ENCODE data around the gene HLA-E.
"Not testable (repeated sequence)": the region's sequence is repeated elsewhere in the genome, so short reads cannot be mapped to it uniquely, and the experiment has no call there.

The HLA-E gene

GRCh38 chr6:30489081-30490025 is at the start of gene HLA-E:
TSS of gene HLA-E (plus strand) at chr6:30489509. CDS start at chr6:30489532, 23 bp downstream.
- DNase-seq = peak; percentile 74

DNA sequence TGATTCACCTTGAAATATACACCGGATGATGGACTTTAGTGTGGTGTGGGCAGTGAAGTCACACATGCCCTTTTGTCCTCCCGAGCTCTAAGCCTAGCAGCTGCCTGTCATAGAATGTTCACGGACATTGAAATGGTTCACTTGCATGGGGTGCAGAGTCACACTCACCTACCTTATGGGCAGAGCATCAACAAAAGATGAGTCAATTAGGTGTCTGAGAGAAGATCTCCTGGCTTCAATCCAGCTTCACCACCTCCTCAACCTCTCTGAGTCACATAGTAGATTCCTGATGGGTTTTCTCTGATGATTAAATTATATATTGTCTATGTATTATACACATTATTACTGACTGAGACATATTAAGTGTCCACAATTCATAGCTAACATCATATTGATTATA is 48.1 kb upstream of the HLA-E start:
- no peak for DNase-seq

DNA sequence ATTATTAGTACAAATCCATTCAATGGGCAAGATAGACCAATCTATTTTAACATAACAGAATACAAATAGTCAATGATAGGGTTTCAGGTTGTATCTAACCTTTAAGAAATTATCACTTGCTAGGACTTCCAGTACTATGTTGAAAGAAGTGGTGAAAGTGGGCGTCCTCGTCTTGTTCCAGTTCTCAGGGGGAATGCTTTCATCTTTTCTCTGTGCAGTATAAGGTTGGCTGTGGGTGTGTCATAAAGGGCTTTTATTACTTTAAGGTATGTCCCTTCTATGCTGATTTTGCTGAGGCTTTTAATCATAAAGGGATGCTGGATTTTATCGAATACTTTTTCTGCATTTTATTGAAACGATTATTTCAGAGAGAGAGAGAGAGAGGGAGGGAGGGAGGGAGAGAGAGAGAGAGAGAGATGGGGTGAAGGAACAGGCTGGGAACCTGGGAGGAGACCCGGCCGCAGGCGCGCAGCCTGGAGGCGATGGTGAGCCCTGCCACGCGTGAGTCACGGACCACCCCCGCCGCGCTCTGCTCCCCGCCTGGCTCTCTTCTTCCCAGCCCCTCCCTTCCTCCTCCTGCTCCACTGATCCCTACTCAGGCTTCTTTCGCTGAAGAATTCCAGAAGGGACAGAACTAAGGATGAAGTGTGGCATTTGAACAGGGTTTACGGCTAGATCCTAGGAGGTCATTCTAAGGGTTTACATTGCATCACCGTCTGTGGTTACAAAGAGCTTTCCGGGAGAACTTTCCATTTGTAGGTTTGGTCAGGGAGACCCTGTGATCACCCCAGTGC is 45.5 kb upstream of the HLA-E start:
- no peak for DNase-seq

GRCh38 chr6:30444451-30444742 is 44.9 kb upstream of the HLA-E start:
- DNase-seq = no peak

- DNase-seq = no peak
Measured at GRCh38 chr6:30446259-30446658, 43.0 kb upstream of the HLA-E start.

DNA sequence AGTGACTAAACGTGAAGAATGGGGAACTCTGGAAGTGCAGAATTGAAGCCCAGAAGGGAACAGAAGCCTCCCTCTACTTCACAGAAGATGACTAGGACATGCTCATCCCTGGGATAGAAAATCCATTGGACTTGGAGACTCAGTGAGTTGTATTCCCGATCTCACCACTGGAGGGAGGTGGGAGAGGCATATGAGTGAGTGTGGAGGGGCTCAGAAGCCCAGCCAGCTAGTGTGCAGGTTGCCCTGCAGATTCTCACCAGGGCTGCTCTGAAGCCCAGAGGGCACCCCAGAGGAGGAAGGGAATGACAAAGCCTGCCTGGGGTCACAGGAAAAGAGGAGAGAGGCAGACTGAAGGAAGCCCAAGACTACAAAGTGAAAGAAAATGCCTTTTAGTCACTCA is 42.1 kb upstream of the HLA-E start:
- DNase-seq = peak; percentile 68

DNA sequence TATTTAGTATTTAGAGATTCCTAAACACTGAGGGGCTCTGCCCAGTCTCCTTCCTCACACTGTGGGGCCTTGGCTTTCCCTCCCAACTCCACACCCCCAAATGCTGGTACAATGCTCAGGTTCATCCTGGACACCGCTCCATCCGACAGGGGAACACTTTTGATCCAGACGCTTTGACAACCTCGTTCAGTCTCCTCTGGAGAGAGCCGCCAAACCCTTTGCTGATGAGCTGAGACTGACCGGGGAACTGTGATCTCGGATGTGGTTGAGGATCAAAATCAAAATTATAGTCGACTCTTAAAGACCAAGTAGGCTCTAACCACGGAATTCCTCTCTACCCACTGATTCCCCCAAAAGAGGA is 38.8 kb upstream of the HLA-E start:
- no peak for DNase-seq

- no peak for DNase-seq
Measured at GRCh38 chr6:30450909-30451841, 38.1 kb upstream of the HLA-E start.

- no peak for DNase-seq
Measured at GRCh38 chr6:30452736-30453507, 36.4 kb upstream of the HLA-E start.

DNA sequence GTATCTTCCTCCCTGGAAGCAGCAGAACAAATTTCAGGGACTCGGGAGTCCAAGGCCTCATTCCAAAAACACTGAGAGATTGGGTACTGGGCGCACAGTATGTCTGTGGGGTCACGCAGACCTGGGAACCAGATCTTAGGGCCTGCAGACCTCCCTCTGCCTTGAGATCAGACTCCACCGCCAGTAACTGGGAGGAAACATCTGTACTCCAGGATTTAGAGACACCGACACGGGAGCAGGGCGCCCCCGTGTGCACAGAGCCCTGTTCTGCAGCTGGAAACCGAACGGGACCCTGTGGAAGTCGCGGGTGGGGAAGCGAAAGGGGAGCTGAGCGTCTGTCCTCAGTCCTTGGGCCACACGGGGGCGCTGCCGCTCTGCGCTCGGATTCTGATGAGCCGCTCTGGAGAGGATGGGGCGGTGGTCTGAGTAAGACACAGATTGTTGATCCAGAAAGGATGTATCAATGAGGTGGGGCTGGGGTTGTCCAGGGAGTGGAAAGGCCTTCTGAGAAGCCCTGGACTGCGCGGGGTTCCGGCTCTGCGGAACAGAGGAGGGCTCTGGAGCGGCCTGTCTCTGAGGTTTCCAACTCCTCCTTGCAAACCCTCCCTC is 35.7 kb upstream of the HLA-E start:
- DNase-seq = peak; percentile 86

DNA sequence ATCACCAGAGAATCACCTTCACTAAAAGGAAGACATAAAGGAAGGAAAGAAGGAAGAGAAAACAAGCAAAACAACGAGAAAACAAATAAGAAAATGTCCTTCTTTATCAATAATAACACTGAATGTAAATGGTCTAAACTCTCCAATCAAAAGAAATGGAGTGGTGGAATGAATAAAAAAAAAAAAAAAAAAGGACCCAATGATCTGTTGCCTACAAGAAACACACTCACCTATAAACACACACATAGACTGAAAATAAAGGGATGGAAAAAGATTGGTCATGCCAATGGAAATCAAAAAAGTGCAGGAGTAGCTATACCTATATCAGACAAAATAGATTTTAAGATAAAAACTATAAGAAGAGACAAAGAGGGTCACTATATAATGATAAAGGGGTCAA is 30.2 kb upstream of the HLA-E start:
- DNase-seq = no peak

GRCh38 chr6:30461055-30461454 is 28.3 kb upstream of the HLA-E start:
- no peak for DNase-seq

- DNase-seq = no peak
Measured at GRCh38 chr6:30462482-30462881, 26.8 kb upstream of the HLA-E start.

DNA sequence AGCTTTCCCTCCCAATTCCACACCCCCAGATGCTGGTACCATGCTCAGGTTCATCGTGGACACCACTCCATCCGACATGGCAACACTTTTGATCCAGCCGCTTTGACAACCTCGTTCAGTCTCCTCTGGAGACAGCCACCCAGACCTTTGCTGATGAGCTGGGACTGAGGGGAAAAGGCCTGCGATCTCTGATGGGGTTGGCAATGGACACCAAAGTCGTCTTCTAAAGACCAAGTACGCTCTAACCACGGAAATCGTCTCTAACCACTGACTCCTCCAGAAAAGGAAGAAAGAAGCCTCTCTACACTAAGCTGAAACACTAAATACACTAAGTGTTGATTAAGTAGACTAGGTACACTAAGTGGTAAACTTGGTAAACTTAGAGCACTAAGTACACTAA is 26.1 kb upstream of the HLA-E start:
- no peak for DNase-seq

DNA sequence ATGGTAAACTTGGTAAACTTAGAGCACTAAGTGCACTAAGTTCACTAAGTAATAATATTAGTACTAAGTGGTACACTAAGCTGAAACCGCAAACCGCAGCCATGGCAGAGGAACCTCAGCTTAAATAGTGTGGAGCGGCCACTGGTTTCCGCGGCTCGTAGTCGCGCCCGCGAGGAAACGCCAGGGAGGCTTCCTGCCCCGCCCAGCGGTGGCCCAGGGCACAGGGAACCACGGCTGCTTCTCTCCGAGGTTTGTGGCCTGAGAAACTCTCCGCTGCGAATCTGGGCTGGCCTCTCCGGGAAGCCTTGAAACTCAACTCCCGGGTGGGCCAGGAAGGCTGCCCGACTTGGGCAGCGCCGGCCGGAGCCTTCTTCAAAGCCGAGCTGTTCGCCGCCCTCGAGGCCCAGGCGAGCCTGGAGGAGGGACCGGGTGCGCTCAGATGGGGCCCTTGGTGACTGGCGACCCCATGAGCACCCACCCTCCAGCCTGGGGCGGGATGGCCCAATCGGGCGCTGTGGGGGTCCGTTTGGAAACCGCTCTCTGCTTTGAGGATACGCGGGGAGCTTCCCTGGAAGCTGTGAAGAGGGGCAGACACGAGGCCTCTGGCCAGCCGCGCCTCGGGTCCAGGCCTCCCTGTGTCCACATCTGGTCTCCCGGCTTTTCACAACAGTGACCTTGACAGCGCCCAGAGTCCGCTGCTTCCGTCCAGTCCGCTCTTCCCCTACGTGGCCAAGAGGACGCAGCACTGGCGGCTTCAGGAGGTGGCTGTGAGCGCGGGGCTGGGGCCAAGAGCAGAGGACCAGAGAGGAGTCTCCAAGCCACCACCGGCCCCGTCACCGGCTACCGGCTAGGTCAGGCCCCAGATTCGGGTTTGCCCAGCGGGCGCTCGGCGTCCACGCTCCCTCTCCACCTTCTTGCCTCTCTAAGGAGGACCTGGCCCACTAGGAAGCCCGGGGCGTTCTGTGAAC is 25.4 kb upstream of the HLA-E start:
- DNase-seq = no peak

DNA sequence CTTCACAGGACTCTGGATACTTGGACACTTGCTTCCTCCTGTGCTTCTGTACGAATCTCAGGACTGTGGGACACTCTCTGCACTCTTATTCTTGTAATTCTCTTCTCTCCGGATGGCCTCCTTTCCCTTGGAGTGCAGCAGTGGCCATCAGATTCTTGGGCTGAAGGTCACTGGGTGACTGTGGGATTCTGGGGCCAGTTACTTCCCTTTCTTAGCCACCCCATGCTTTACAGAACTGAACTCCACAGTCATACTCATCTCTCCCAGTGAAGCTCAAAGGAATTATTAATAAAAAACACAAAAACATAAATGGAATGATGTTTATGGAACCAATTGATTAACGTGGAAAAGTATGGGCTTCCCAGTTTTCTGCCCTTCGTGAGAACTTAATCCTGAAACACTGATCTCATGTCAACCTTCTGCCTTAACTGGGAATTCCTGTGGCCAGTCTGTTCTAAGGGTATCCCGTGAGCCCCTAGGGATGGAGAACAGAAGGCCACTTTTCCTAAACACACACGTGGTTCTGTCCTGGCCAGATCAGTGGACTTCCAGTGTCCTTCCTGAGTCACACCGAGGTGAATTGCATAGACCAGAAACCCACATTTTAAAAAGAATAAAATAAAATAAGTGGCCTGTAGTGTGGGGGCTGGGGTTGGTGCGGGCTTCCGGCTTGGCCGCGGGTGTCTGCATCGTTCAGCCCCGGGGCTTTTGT is 23.6 kb upstream of the HLA-E start:
- DNase-seq = no peak

DNA sequence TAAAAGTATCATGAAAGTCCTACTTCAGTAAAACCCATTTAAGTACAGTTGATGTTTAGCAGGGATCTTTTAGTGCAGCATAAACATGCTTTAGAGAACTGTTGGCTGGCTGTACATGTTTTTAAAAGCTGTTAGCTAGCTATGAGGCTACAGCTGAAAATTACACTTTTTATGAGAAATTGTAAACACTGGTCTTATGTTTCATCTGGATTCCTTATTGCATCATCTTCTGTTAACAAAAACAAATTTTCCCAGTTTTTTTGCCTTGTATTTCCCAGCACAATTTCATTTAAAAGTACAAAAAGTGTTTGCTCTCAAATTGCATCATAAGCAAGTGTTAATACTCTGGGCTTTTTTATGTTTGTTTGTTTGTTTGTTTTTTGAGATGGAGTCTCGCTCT is 18.3 kb upstream of the HLA-E start:
- DNase-seq = no peak

DNA sequence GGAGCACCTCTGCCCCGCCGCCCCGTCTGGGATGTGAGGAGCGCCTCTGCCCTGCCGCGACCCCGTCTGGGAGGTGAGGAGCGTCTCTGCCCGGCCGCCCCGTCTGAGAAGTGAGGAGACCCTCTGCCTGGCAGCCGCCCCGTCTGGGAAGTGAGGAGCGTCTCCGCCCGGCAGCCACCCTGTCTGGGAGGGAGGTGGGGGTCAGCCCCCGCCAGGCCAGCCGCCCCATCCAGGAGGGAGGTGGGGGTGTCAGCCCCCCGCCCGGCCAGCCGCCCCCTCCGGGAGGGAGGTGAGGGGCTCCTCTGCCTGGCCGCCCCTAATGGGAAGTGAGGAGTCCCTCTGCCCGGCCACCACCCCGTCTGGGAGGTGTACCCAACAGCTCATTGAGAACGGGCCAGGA is 14.2 kb upstream of the HLA-E start:
- not testable (repeated sequence) for DNase-seq

GRCh38 chr6:30480536-30481156 is 8.7 kb upstream of the HLA-E start:
- DNase-seq = no peak

Data from 8988T (cell line).